ENCODE data around the gene CNTNAP2.

Gene CNTNAP2

GRCh38 chr7:147547252-147547897 is 1430.8 kb downstream of the CNTNAP2 start:
- Mint-ChIP-seq H3K4me1 (ENCODE audit: low read depth) (no peaks in the 10 kb centered on the region), H3K27ac (no peak overlapping the region), H3K9me3 (ENCODE audit: low read depth) (peaks cover 7% of the 10 kb centered on the region), H3K27me3 (no peaks in the 10 kb centered on the region), H3K36me3 (no peaks in the 10 kb centered on the region), H3K4me3 (no peak overlapping the region)

GRCh38 chr7:147556317-147556716 is 1439.7 kb downstream of the CNTNAP2 start:
- Mint-ChIP-seq H3K27me3 (no peaks in the 10 kb centered on the region), H3K36me3 (no peaks in the 10 kb centered on the region), H3K9me3 (ENCODE audit: low read depth) (peaks cover 4% of the 10 kb centered on the region), H3K4me1 (ENCODE audit: low read depth) (no peaks in the 10 kb centered on the region), H3K27ac (no peak overlapping the region), H3K4me3 (no peak overlapping the region)

- no peak overlapping the region for H3K27ac Mint-ChIP-seq
- H3K27me3 Mint-ChIP-seq = no peaks in the 10 kb centered on the region
- H3K4me3 Mint-ChIP-seq = no peak overlapping the region
- no peaks in the 10 kb centered on the region for H3K36me3 Mint-ChIP-seq
- no peaks in the 10 kb centered on the region for H3K4me1 Mint-ChIP-seq (ENCODE audit: low read depth)
- peaks cover 13% of the 10 kb centered on the region for H3K9me3 Mint-ChIP-seq (ENCODE audit: low read depth)
These were observed 1447.1 kb downstream of the CNTNAP2 start for GRCh38 chr7:147563669-147564068.

- no peaks in the 10 kb centered on the region for H3K27me3 Mint-ChIP-seq
- no peaks in the 10 kb centered on the region for H3K36me3 Mint-ChIP-seq
- H3K4me3 Mint-ChIP-seq = no peak overlapping the region
- H3K27ac Mint-ChIP-seq = no peak overlapping the region
- peaks cover 13% of the 10 kb centered on the region for H3K9me3 Mint-ChIP-seq (ENCODE audit: low read depth)
- H3K4me1 Mint-ChIP-seq (ENCODE audit: low read depth) = no peaks in the 10 kb centered on the region
These were observed 1448.3 kb downstream of the CNTNAP2 start for GRCh38 chr7:147564786-147565476.

- Mint-ChIP-seq H3K9me3 (ENCODE audit: low read depth) (peaks cover 8% of the 10 kb centered on the region), H3K4me3 (no peak overlapping the region), H3K27me3 (no peaks in the 10 kb centered on the region), H3K4me1 (ENCODE audit: low read depth) (no peaks in the 10 kb centered on the region), H3K27ac (no peak overlapping the region), H3K36me3 (no peaks in the 10 kb centered on the region)
These were observed 1450.4 kb downstream of the CNTNAP2 start for GRCh38 chr7:147567043-147567442.

- Mint-ChIP-seq H3K4me1 (ENCODE audit: low read depth) (no peaks in the 10 kb centered on the region), H3K4me3 (no peak overlapping the region), H3K27me3 (no peaks in the 10 kb centered on the region), H3K36me3 (no peaks in the 10 kb centered on the region), H3K9me3 (ENCODE audit: low read depth) (peaks cover 8% of the 10 kb centered on the region), H3K27ac (no peak overlapping the region)
These were observed 1452.7 kb downstream of the CNTNAP2 start for GRCh38 chr7:147569116-147569913.

- Mint-ChIP-seq H3K4me3 (no peak overlapping the region), H3K36me3 (no peaks in the 10 kb centered on the region), H3K9me3 (ENCODE audit: low read depth) (peaks cover 13% of the 10 kb centered on the region)
These were observed 1453.8 kb downstream of the CNTNAP2 start for GRCh38 chr7:147570390-147570789.

GRCh38 chr7:147571436-147572185 is 1455.0 kb downstream of the CNTNAP2 start:
- no peaks in the 10 kb centered on the region for H3K4me1 Mint-ChIP-seq (ENCODE audit: low read depth)
- no peaks in the 10 kb centered on the region for H3K27me3 Mint-ChIP-seq
- H3K9me3 Mint-ChIP-seq (ENCODE audit: low read depth) = peaks cover 9% of the 10 kb centered on the region
- no peaks in the 10 kb centered on the region for H3K36me3 Mint-ChIP-seq
- H3K4me3 Mint-ChIP-seq = no peak overlapping the region
- no peak overlapping the region for H3K27ac Mint-ChIP-seq

More at GRCh38 chr7:147570390-147570789, 1453.8 kb downstream of the CNTNAP2 start:
- H3K27me3 Mint-ChIP-seq = no peaks in the 10 kb centered on the region
- H3K27ac Mint-ChIP-seq = no peak overlapping the region
- H3K4me1 Mint-ChIP-seq (ENCODE audit: low read depth) = no peaks in the 10 kb centered on the region

GRCh38 chr7:147578196-147578595 is 1461.6 kb downstream of the CNTNAP2 start:
- H3K36me3 Mint-ChIP-seq = no peaks in the 10 kb centered on the region
- H3K27me3 Mint-ChIP-seq = no peaks in the 10 kb centered on the region
- no peak overlapping the region for H3K27ac Mint-ChIP-seq
- H3K9me3 Mint-ChIP-seq (ENCODE audit: low read depth) = peaks cover 7% of the 10 kb centered on the region
- no peak overlapping the region for H3K4me3 Mint-ChIP-seq
- H3K4me1 Mint-ChIP-seq (ENCODE audit: low read depth) = no peaks in the 10 kb centered on the region

GRCh38 chr7:147579148-147579547 is 1462.5 kb downstream of the CNTNAP2 start:
- Mint-ChIP-seq H3K9me3 (ENCODE audit: low read depth) (peaks cover 7% of the 10 kb centered on the region), H3K27ac (no peak overlapping the region), H3K36me3 (no peaks in the 10 kb centered on the region), H3K27me3 (no peaks in the 10 kb centered on the region), H3K4me1 (ENCODE audit: low read depth) (no peaks in the 10 kb centered on the region), H3K4me3 (no peak overlapping the region)

- Mint-ChIP-seq H3K4me1 (ENCODE audit: low read depth) (no peaks in the 10 kb centered on the region), H3K27me3 (no peaks in the 10 kb centered on the region), H3K4me3 (no peak overlapping the region), H3K36me3 (no peaks in the 10 kb centered on the region), H3K27ac (no peak overlapping the region), H3K9me3 (ENCODE audit: low read depth) (no peaks in the 10 kb centered on the region)
These were observed 1468.2 kb downstream of the CNTNAP2 start for GRCh38 chr7:147584771-147585193.

- Mint-ChIP-seq H3K27ac (no peak overlapping the region), H3K4me3 (no peak overlapping the region), H3K9me3 (ENCODE audit: low read depth) (no peaks in the 10 kb centered on the region), H3K27me3 (no peaks in the 10 kb centered on the region), H3K36me3 (no peaks in the 10 kb centered on the region), H3K4me1 (ENCODE audit: low read depth) (no peaks in the 10 kb centered on the region)
These were observed 1469.5 kb downstream of the CNTNAP2 start for GRCh38 chr7:147586110-147586509.

GRCh38 chr7:147586526-147586925 is 1469.9 kb downstream of the CNTNAP2 start:
- no peak overlapping the region for H3K4me3 Mint-ChIP-seq
- H3K4me1 Mint-ChIP-seq (ENCODE audit: low read depth) = no peaks in the 10 kb centered on the region
- no peak overlapping the region for H3K27ac Mint-ChIP-seq
- no peaks in the 10 kb centered on the region for H3K27me3 Mint-ChIP-seq
- no peaks in the 10 kb centered on the region for H3K9me3 Mint-ChIP-seq (ENCODE audit: low read depth)
- no peaks in the 10 kb centered on the region for H3K36me3 Mint-ChIP-seq

GRCh38 chr7:147593271-147594057 is 1476.9 kb downstream of the CNTNAP2 start:
- H3K36me3 Mint-ChIP-seq = no peaks in the 10 kb centered on the region
- no peak overlapping the region for H3K4me3 Mint-ChIP-seq
- H3K4me1 Mint-ChIP-seq (ENCODE audit: low read depth) = no peaks in the 10 kb centered on the region
- peaks cover 10% of the 10 kb centered on the region for H3K9me3 Mint-ChIP-seq (ENCODE audit: low read depth)
- H3K27ac Mint-ChIP-seq = no peak overlapping the region
- no peaks in the 10 kb centered on the region for H3K27me3 Mint-ChIP-seq

Measured in activated naive CD8-positive, alpha-beta T cell (primary cell).